Dermis microvascular lymphatic vessel endothelial cell (primary cell): ENCODE measurements around the gene CLCN1. TPM values are rescaled to one million over a fixed set of nuclear protein-coding genes. Genes with fewer than 3 reads are reported as not detected.

Source experiments
- DNase-seq, 2 donors: peaks; one replicate each; pipeline versions ENCODE4 v3.0.0 to v3.0.0-alpha.2; 2010; ENCODE audit warnings: low read depth in 2 of 2
- total RNA-seq: library from RNA; depleted of rRNA; stranded (reverse); fragments of >200 nt; gene quantifications from 2 replicates; pipeline ENCODE4 v1.2.1, GENCODE V29; 2014

Gene CLCN1
- total RNA-seq, 1 donor from 2014 or later = not detected

DNA sequence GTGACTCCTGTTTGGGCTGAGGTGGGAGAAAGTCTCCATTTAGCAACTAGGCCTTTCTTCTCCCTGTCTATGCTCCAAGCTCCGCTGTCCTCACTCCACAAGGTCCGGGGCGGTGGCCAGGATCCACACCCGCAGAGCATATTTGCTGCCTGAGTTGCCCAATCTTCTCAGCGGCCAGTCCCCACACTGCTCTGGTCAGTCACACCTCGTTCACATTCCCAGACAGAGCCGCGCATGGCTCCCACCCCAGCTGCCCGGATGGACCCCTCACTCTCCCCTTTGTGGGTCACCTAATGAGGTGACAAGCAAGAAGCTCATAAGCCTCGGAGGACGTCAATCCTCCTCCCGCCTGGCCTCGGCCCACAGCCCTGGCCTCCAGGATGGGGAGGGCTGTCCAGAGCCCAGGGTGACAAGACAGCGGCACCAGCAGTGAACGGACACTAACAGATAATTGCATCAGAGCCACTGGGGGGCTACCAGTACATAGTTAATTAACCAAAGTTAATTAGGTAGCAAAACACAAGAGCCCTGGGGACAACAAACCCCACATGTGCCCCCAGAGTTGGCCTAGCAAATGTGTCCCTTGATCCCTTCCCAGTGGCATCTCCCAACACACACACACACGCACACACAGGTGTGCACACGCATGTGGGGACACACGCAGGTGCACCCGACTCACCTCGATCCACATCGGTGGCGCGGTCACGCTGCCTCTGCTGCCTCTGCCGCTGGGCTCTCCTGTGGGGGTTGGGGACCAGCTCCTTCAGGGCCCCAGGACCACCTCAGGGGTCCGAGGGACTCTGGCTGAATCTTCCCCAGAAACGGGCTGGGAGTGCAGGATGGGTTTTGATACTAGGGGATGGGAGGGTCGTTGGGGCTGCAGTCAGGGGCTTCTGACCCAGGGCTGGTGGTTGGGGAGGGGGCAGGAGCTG, 81.0 kb downstream of the CLCN1 start:
- DNase-seq = no peak

- DNase-seq = no peak
Measured at GRCh38 chr7:143397710-143398530, 82.0 kb downstream of the CLCN1 start.

DNA sequence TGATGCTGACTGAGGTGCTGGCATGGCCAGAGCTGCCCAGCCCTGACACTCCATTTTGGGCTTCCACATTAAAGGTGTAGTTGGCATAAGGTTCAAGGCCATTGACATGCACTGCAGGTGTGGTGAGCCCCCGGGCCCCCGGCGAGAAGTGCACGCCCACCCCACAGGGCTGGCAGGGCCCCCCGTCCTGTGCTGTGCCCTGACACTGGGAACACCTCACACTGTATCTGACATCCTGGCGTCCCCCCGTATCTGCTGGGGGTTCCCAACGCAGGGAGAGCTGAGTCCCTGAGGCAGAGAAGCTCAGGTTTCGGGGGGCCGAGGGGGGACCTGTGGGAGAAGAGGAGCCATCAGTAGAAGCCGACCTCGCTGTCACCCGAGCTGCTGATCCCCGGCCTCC, 82.7 kb downstream of the CLCN1 start:
- DNase-seq = no peak

DNA sequence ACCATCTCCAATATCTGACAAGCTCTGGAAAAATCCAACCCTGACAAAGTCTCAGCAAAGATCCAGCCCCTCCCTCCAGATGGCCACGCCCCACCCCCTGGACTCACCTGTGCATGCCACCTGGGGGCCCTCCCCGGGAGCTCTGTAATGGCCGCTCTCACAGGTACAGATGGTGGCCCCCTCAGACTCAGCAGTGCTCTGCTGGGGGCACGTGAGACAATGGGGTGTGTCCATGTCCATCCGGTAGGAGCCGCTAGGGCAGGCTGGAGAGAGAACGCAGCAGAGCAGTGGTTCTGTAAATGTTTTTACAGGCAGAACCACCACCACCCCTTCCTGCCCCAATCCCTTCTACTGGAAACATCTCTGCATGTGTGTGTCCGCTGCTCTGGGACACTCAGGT, 83.2 kb downstream of the CLCN1 start:
- DNase-seq = no peak

DNA sequence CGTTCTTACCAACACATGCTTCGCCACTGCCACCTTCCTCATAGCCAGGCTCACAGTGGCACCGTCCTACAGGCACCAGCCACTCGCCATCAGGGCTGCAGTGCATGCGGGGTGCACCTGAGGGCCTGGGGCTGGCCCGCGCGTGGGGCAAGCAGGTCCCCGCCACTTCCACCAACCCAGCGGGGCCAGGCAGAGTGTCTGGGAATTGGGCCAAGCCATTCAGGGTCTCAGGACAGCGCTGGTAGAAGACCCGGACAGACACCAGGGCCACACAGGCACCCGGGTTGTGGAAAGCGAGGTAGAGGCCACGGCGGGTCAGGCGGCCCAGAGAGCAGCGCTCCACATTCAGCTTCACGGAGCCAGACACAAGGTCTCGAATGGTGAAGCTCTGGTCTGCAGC, 83.7 kb downstream of the CLCN1 start:
- no peak for DNase-seq

DNA sequence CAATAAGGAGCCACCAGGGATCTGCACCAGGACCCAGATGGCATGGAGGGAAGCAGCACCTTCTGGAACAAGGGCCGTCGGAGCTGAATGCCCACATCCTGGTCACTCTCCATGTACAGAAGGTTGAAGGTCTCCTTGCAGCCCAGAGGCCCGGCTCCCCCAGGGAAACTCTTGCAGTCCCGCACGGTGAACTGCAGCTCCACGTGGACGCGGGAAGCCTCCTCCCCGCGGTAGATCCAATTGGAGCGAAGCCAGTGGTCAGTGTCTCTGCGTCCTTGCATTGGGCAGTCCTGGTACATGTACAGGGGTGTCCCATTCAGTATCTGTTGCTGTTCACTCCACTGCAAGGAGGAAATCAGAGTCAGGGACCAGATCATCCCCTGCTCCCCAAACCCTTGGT, 85.4 kb downstream of the CLCN1 start:
- no peak for DNase-seq

Other genes starting within 250 kb of the CLCN1 start
- not detected in 2 replicates for gene PIP, start 184.0 kb upstream of the CLCN1 start, total RNA-seq
- gene TAS2R39, start 132.7 kb upstream of the CLCN1 start, total RNA-seq = not detected in 2 replicates
- gene TAS2R40, start 94.1 kb upstream of the CLCN1 start, total RNA-seq = not detected in 2 replicates
- 58.0 and 94.2 TPM in 2 replicates for gene GSTK1, start 52.7 kb upstream of the CLCN1 start, total RNA-seq
- gene TMEM139, start 31.2 kb upstream of the CLCN1 start, total RNA-seq = not detected in 2 replicates
- gene CASP2, start 27.8 kb upstream of the CLCN1 start, total RNA-seq = 12.3 and 19.1 TPM in 2 replicates
- 0.13 TPM in 2 replicates for gene FAM131B, start 46.6 kb downstream of the CLCN1 start, total RNA-seq
- 11.8 and 33.3 TPM in 2 replicates for gene ZYX, start 65.2 kb downstream of the CLCN1 start, total RNA-seq
- under 0.01 TPM in 1 of 2 replicates, not detected in the other for gene EPHA1, start 92.7 kb downstream of the CLCN1 start, total RNA-seq
- gene TAS2R60, start 127.3 kb downstream of the CLCN1 start, total RNA-seq = not detected in 2 replicates
- not detected in 2 replicates for gene TAS2R41, start 161.8 kb downstream of the CLCN1 start, total RNA-seq